WTC11 (cell line): Measurements from ENCODE around the gene KCNMB3. TPM values are rescaled to one million over a fixed set of nuclear protein-coding genes. Genes with fewer than 3 reads are reported as not detected.
"Not testable (repeated sequence)": the region's sequence is repeated elsewhere in the genome, so short reads cannot be mapped to it uniquely, and the experiment has no call there.

Experiments
- ATAC-seq: fragments of 200-7000 bp; cut with Tn5 transposase; 2 replicates; pipeline ENCODE4 v1.10.0; 2021; ENCODE audit warnings: mild to moderate bottlenecking, moderate library complexity
- CTCF ChIA-PET: fragments of 300-600 bp; sonication (Branson Sonifier 250); formaldehyde crosslinking; loops from one replicate; lab custom pipeline; 2021; ENCODE audit warnings: antibody characterized with exemption; lab: Charles Lee
- POLR2A ChIA-PET: fragments of 350-600 bp; sonication (Branson Sonifier 250); formaldehyde crosslinking; loops from one replicate; lab custom pipeline; 2021; ENCODE audit warnings: antibody characterized with exemption; lab: Charles Lee
- DNase-seq: peaks from one replicate; pipeline ENCODE4 v3.0.0; 2021; ENCODE audit warnings: low spot score
- H3K27ac Mint-ChIP-seq: 2 replicates; pipeline ENCODE4 v1.8.0; 2021; ENCODE audit warnings: mixed read lengths
- H3K27me3 Mint-ChIP-seq: 2 replicates; pipeline ENCODE4 v1.8.0; 2021; ENCODE audit warnings: low read depth, mild to moderate bottlenecking, moderate library complexity, mixed read lengths
- H3K36me3 Mint-ChIP-seq: 2 replicates; pipeline ENCODE4 v1.8.0; 2021; ENCODE audit warnings: mixed read lengths
- H3K4me1 Mint-ChIP-seq: 2 replicates; pipeline ENCODE4 v1.8.0; 2022; ENCODE audit warnings: mixed read lengths
- H3K4me3 Mint-ChIP-seq: 2 replicates; pipeline ENCODE4 v1.8.0; 2021; ENCODE audit warnings: mild to moderate bottlenecking, moderate library complexity, mixed read lengths
- H3K9me3 Mint-ChIP-seq: 2 replicates; pipeline ENCODE4 v1.8.0; 2021; ENCODE audit warnings: mixed read lengths
- ARID4B ChIP-seq: sonication (generic); formaldehyde crosslinking; IDR thresholded peaks from 2 replicates; pipeline ENCODE4 v1.8.0; 2023; ENCODE audit warnings: missing genetic modification reagents, mild to moderate bottlenecking, borderline replicate concordance
- ATF6 ChIP-seq: sonication (generic); formaldehyde crosslinking; IDR thresholded peaks from 2 replicates; pipeline ENCODE4 v1.8.1; 2023; ENCODE audit warnings: mild to moderate bottlenecking, missing genetic modification reagents
- CDX4 ChIP-seq: fragments of 250-450 bp; sonication (Bioruptor Pico); IDR thresholded peaks from 2 replicates; pipeline ENCODE4 v1.9.0; 2021; ENCODE audit warnings: moderate library complexity, mild to moderate bottlenecking, inconsistent platforms, borderline replicate concordance
- ETV6 ChIP-seq: sonication (generic); formaldehyde crosslinking; IDR thresholded peaks from 2 replicates; pipeline ENCODE4 v1.8.1; 2022; ENCODE audit warnings: mild to moderate bottlenecking, missing genetic modification reagents
- FOXJ3 ChIP-seq: sonication (generic); formaldehyde crosslinking; IDR thresholded peaks from 2 replicates; pipeline ENCODE4 v1.9.0; 2021; ENCODE audit warnings: missing genetic modification reagents, mild to moderate bottlenecking, borderline replicate concordance
- GABPB1 ChIP-seq: sonication (generic); formaldehyde crosslinking; IDR thresholded peaks from 2 replicates; pipeline ENCODE4 v1.8.1; 2023; ENCODE audit warnings: mild to moderate bottlenecking, missing genetic modification reagents
- GRHL2 ChIP-seq: fragments of 250-450 bp; sonication (Bioruptor Pico); IDR thresholded peaks from 2 replicates; pipeline ENCODE4 v1.8.0; 2022; ENCODE audit warnings: mild to moderate bottlenecking, moderate library complexity; ENCODE audit not compliant: insufficient replicate concordance, severe bottlenecking
- GTF2I ChIP-seq: fragments of 250-450 bp; sonication (Bioruptor Pico); conservative IDR thresholded peaks from 2 replicates; pipeline ENCODE4 v1.4.0; 2021; ENCODE audit warnings: mild to moderate bottlenecking
- HMGA2 ChIP-seq: fragments of 250-450 bp; sonication (Bioruptor Pico); IDR thresholded peaks from 2 replicates; pipeline ENCODE4 v1.4.0; 2021; ENCODE audit warnings: mild to moderate bottlenecking, moderate library complexity
- IRF1 ChIP-seq: sonication (generic); formaldehyde crosslinking; IDR thresholded peaks from 2 replicates; pipeline ENCODE4 v1.8.0; 2023; ENCODE audit warnings: missing genetic modification reagents
- NFYB ChIP-seq: sonication (generic); formaldehyde crosslinking; conservative IDR thresholded peaks from 2 replicates; pipeline ENCODE4 v1.8.0; 2022; ENCODE audit warnings: low read depth, missing genetic modification reagents
- NR1H2 ChIP-seq: sonication (generic); formaldehyde crosslinking; IDR thresholded peaks from 2 replicates; pipeline ENCODE4 v1.9.0; 2021; ENCODE audit warnings: mild to moderate bottlenecking, moderate library complexity, missing genetic modification reagents
- PRRX2 ChIP-seq: fragments of 250-450 bp; sonication (Bioruptor Pico); IDR thresholded peaks from 2 replicates; pipeline ENCODE4 v1.8.0; 2021; ENCODE audit warnings: mild to moderate bottlenecking
- ZNF219 ChIP-seq: sonication (generic); formaldehyde crosslinking; IDR thresholded peaks from 2 replicates; pipeline ENCODE4 v1.8.0; 2023; ENCODE audit warnings: missing genetic modification reagents, mild to moderate bottlenecking, borderline replicate concordance
- ZNF232 ChIP-seq: sonication (generic); formaldehyde crosslinking; IDR thresholded peaks from 2 replicates; pipeline ENCODE4 v1.8.0; 2022; ENCODE audit warnings: mild to moderate bottlenecking, missing genetic modification reagents
- ZNF263 ChIP-seq: sonication (generic); formaldehyde crosslinking; IDR thresholded peaks from 2 replicates; pipeline ENCODE4 v1.8.1; 2022; ENCODE audit warnings: low read depth, mild to moderate bottlenecking, moderate library complexity, missing genetic modification reagents
- total RNA-seq: library from RNA; stranded (reverse); gene quantifications from 3 replicates; pipeline ENCODE4 v1.2.3, GENCODE V29; 2021

Gene KCNMB3
- total RNA-seq, 1 experiment from 2014 or later: 1.7 TPM

GRCh38 chr3:179260949-179261765 is 10.2 kb upstream of the KCNMB3 start (continued):
- TF ChIP-seq FOXJ3 (CRISPR knock-in tag) (no peak), ZNF263 (CRISPR knock-in tag) (no peak), IRF1 (no peak), ZNF232 (0 out of 2 replicates have a peak, but pooled peaks have one; percentile 26), ARID4B (CRISPR knock-in tag) (no peak), HMGA2 (no peak), NR1H2 (CRISPR knock-in tag) (no peak)
- TF ChIP-seq, all 79 proteins: peak for 14

- CTCF ChIA-PET: interaction anchor here (2.8 kb wide), 1 partner anchor 62 kb away, joined by 6 read pairs; no protein-coding TSS in a partner anchor
- H3K27ac Mint-ChIP-seq, H3K4me1 Mint-ChIP-seq, POLR2A ChIA-PET, DNase-seq, ATAC-seq: not testable (repeated sequence)
- peaks cover 25% of the 10 kb centered on the region for H3K9me3 Mint-ChIP-seq
- peaks cover 23% of the 10 kb centered on the region for H3K36me3 Mint-ChIP-seq
- H3K27me3 Mint-ChIP-seq: peaks cover 34% of the 10 kb centered on the region
- peak overlapping the region; percentile 67 for H3K4me3 Mint-ChIP-seq
Measured at GRCh38 chr3:179259959-179260756, 9.2 kb upstream of the KCNMB3 start.

- ChIA-PET CTCF (no interaction called here), POLR2A (no interaction called here)
- peaks cover 23% of the 10 kb centered on the region for H3K36me3 Mint-ChIP-seq
- ATAC-seq (no peak), DNase-seq (no peak)
- H3K4me3 Mint-ChIP-seq: no peak overlapping the region
- no peaks in the 10 kb centered on the region for H3K4me1 Mint-ChIP-seq
- H3K27ac Mint-ChIP-seq: no peak overlapping the region
- peaks cover 34% of the 10 kb centered on the region for H3K27me3 Mint-ChIP-seq
- H3K9me3 Mint-ChIP-seq: peaks cover 25% of the 10 kb centered on the region
- TF ChIP-seq NFYB: no peak
- TF ChIP-seq GRHL2 (CRISPR knock-in tag): no peak
- TF ChIP-seq GABPB1 (CRISPR knock-in tag): no peak
- no peak for TF ChIP-seq ATF6
- no peak for TF ChIP-seq CDX4 (CRISPR knock-in tag)
- TF ChIP-seq ETV6 (CRISPR knock-in tag): no peak
- TF ChIP-seq GTF2I (CRISPR knock-in tag): no peak
- TF ChIP-seq ZNF219 (CRISPR knock-in tag): no peak
- no peak for TF ChIP-seq PRRX2 (CRISPR knock-in tag)
Measured at GRCh38 chr3:179258820-179259219, 7.9 kb upstream of the KCNMB3 start.

- DNase-seq, ATAC-seq, POLR2A ChIA-PET, H3K4me1 Mint-ChIP-seq, H3K27ac Mint-ChIP-seq, H3K4me3 Mint-ChIP-seq, CTCF ChIA-PET: not testable (repeated sequence)
- peaks cover 23% of the 10 kb centered on the region for H3K36me3 Mint-ChIP-seq
- peaks cover 25% of the 10 kb centered on the region for H3K9me3 Mint-ChIP-seq
- H3K27me3 Mint-ChIP-seq: peaks cover 33% of the 10 kb centered on the region
Measured at GRCh38 chr3:179257742-179258141, 6.8 kb upstream of the KCNMB3 start.
